ENCODE data around the gene DYNLT2.

DYNLT2 gene

GRCh38 chr6:169741344-169741743, 10.0 kb downstream of the DYNLT2 start:
- TF ChIP-seq CTCF (conservative IDR thresholded peaks at IDR 0.05; ENCODE audit: low read depth, low read length) = no peak
- Histone ChIP-seq H3K4me3 (IDR thresholded peaks at IDR 0.05; ENCODE audit: insufficient read depth, low read depth, low read length) (no peak overlapping the region), H3K36me3 (ENCODE audit: insufficient read depth) (no peaks in the 10 kb centered on the region), H3K9ac (no peak overlapping the region), H3K27ac (no peak overlapping the region), H3K27me3 (ENCODE audit: insufficient read depth, low read depth) (no peaks in the 10 kb centered on the region), H3K4me1 (ENCODE audit: low read depth, poor library complexity, severe bottlenecking) (no peaks in the 10 kb centered on the region), H2AFZ (ENCODE audit: low read depth) (no peak overlapping the region), H3K4me2 (no peak overlapping the region), H4K20me1 (ENCODE audit: insufficient read depth) (no peaks in the 10 kb centered on the region), H3K79me2 (ENCODE audit: insufficient read depth, low read depth) (no peaks in the 10 kb centered on the region)

- no peak overlapping the region for H3K4me2 ChIP-seq
- H4K20me1 ChIP-seq (ENCODE audit: insufficient read depth) = no peaks in the 10 kb centered on the region
- H3K36me3 ChIP-seq (ENCODE audit: insufficient read depth) = no peaks in the 10 kb centered on the region
- no peaks in the 10 kb centered on the region for H3K4me1 ChIP-seq (ENCODE audit: low read depth, poor library complexity, severe bottlenecking)
- H3K79me2 ChIP-seq (ENCODE audit: insufficient read depth, low read depth) = no peaks in the 10 kb centered on the region
- no peak overlapping the region for H3K27ac ChIP-seq
- no peak overlapping the region for H3K9ac ChIP-seq
- no peak overlapping the region for H2AFZ ChIP-seq (ENCODE audit: low read depth)
- no peak overlapping the region for H3K4me3 ChIP-seq (IDR thresholded peaks at IDR 0.05; ENCODE audit: insufficient read depth, low read depth, low read length)
- no peaks in the 10 kb centered on the region for H3K27me3 ChIP-seq (ENCODE audit: insufficient read depth, low read depth)
- TF ChIP-seq CTCF (conservative IDR thresholded peaks at IDR 0.05; ENCODE audit: low read depth, low read length) = no peak
These were observed 12.3 kb downstream of the DYNLT2 start for GRCh38 chr6:169738976-169739529.

GRCh38 chr6:169738204-169738975, 13.0 kb downstream of the DYNLT2 start:
- TF ChIP-seq CTCF (conservative IDR thresholded peaks at IDR 0.05; ENCODE audit: low read depth, low read length) = no peak
- no peaks in the 10 kb centered on the region for H3K79me2 ChIP-seq (ENCODE audit: insufficient read depth, low read depth)
- H3K27me3 ChIP-seq (ENCODE audit: insufficient read depth, low read depth) = no peaks in the 10 kb centered on the region
- no peak overlapping the region for H3K27ac ChIP-seq
- H4K20me1 ChIP-seq (ENCODE audit: insufficient read depth) = no peaks in the 10 kb centered on the region
- H2AFZ ChIP-seq (ENCODE audit: low read depth) = no peak overlapping the region
- H3K4me1 ChIP-seq (ENCODE audit: low read depth, poor library complexity, severe bottlenecking) = no peaks in the 10 kb centered on the region
- no peak overlapping the region for H3K4me3 ChIP-seq (IDR thresholded peaks at IDR 0.05; ENCODE audit: insufficient read depth, low read depth, low read length)
- H3K36me3 ChIP-seq (ENCODE audit: insufficient read depth) = no peaks in the 10 kb centered on the region
- H3K9ac ChIP-seq = no peak overlapping the region
- H3K4me2 ChIP-seq = no peak overlapping the region

- TF ChIP-seq CTCF (conservative IDR thresholded peaks at IDR 0.05; ENCODE audit: low read depth, low read length) = no peak
- no peak overlapping the region for H3K4me3 ChIP-seq (IDR thresholded peaks at IDR 0.05; ENCODE audit: insufficient read depth, low read depth, low read length)
- H4K20me1 ChIP-seq (ENCODE audit: insufficient read depth) = no peaks in the 10 kb centered on the region
- no peaks in the 10 kb centered on the region for H3K79me2 ChIP-seq (ENCODE audit: insufficient read depth, low read depth)
- H3K9ac ChIP-seq = no peak overlapping the region
- no peak overlapping the region for H2AFZ ChIP-seq (ENCODE audit: low read depth)
- H3K27me3 ChIP-seq (ENCODE audit: insufficient read depth, low read depth) = no peaks in the 10 kb centered on the region
- no peaks in the 10 kb centered on the region for H3K4me1 ChIP-seq (ENCODE audit: low read depth, poor library complexity, severe bottlenecking)
- H3K27ac ChIP-seq = no peak overlapping the region
- no peak overlapping the region for H3K4me2 ChIP-seq
- no peaks in the 10 kb centered on the region for H3K36me3 ChIP-seq (ENCODE audit: insufficient read depth)
These were observed 21.4 kb downstream of the DYNLT2 start for GRCh38 chr6:169729961-169730360.

All from KMS-11 (cell line).